K562 (cell line): ENCODE data around the gene MAGIX. TPM values are rescaled to one million over a fixed set of nuclear protein-coding genes. Genes with fewer than 3 reads are reported as not detected.

Experiments
- BRD4 ChIP-seq: fragments of 200-600 bp; sonication (generic); IDR thresholded peaks from 2 replicates; pipeline ENCODE4 v1.6.1; 2017; ENCODE audit warnings: inconsistent platforms
- CEBPB ChIP-seq: fragments of 450-650 bp; IDR thresholded peaks from 2 replicates; pipeline ENCODE4 v1.6.1; 2016; ENCODE audit warnings: missing genetic modification characterization, missing compliant biosample characterization
- CREM ChIP-seq: IDR thresholded peaks from 2 replicates; pipeline ENCODE4 v1.6.1; 2014; ENCODE audit warnings: antibody characterized with exemption, low read depth
- CSDE1 ChIP-seq, 2 experiments: fragments of 450-650 bp; IDR thresholded peaks; 2 replicates each; pipeline ENCODE4 v1.6.1; 2016; ENCODE audit warnings: mild to moderate bottlenecking in 1 of 2
- DIDO1 ChIP-seq: fragments of 450-650 bp; IDR thresholded peaks from 2 replicates; pipeline ENCODE4 v1.6.1; 2016; ENCODE audit warnings: low read depth, missing biosample characterization, missing genetic modification characterization
- EZH2 ChIP-seq: IDR thresholded peaks from 2 replicates; pipeline ENCODE4 v1.6.1; 2012; ENCODE audit warnings: low read depth, mild to moderate bottlenecking, inconsistent platforms, low read length, borderline replicate concordance
- HLTF ChIP-seq: fragments of 450-650 bp; IDR thresholded peaks from 2 replicates; pipeline ENCODE4 v1.6.1; 2016
- ILF3 ChIP-seq: fragments of 450-650 bp; IDR thresholded peaks from 2 replicates; pipeline ENCODE4 v1.6.1; 2018; ENCODE audit warnings: antibody characterized with exemption, mild to moderate bottlenecking, moderate library complexity, borderline replicate concordance
- NR2C2 ChIP-seq, 2 experiments: fragments of 200-800 bp in 1 of 2; sonication (Bioruptor generic) in 1 of 2; sonication (generic) in 1 of 2; formaldehyde crosslinking in 1 of 2; IDR thresholded peaks; 2 replicates each; pipeline versions ENCODE4 v1.6.1 to v1.8.0; 2016 to 2022; ENCODE audit warnings: mild to moderate bottlenecking in 1 of 2, missing compliant biosample characterization in 1 of 2, missing genetic modification characterization in 1 of 2, missing genetic modification reagents in 1 of 2
- OTX1 ChIP-seq: fragments of 450-650 bp; formaldehyde crosslinking; IDR thresholded peaks from 2 replicates; pipeline ENCODE4 v1.4.0; 2022; ENCODE audit warnings: mild to moderate bottlenecking
- PHF21A ChIP-seq: fragments of 450-650 bp; IDR thresholded peaks from 2 replicates; pipeline ENCODE4 v1.6.1; 2017; ENCODE audit warnings: low read depth, borderline replicate concordance
- RAD21 ChIP-seq, 2 experiments: fragments of 250-450 bp in 1 of 2; fragments of 450-650 bp in 1 of 2; sonication (Bioruptor Pico) in 1 of 2; formaldehyde crosslinking in 1 of 2; IDR thresholded peaks in 1 of 2; conservative IDR thresholded peaks in 1 of 2; 2 replicates each; pipeline versions ENCODE4 v1.4.0 to v1.8.0; 2020 to 2022; ENCODE audit warnings: mild to moderate bottlenecking in 2 of 2, moderate library complexity in 1 of 2
- SIN3A ChIP-seq, 2 experiments: fragments of 150-350 bp in 1 of 2; IDR thresholded peaks; 2 replicates each; pipeline ENCODE4 v1.6.1; 2011 to 2016; ENCODE audit warnings: borderline replicate concordance in 2 of 2, low read depth in 2 of 2, low read length in 2 of 2, mild to moderate bottlenecking in 2 of 2, moderate library complexity in 2 of 2; ENCODE audit not compliant: control insufficient read depth in 1 of 2
- SIN3B ChIP-seq: fragments of 450-650 bp; IDR thresholded peaks from 2 replicates; pipeline ENCODE4 v1.6.1; 2017; ENCODE audit warnings: low read depth, mild to moderate bottlenecking, moderate library complexity
- TAL1 ChIP-seq: fragments of 450-650 bp; IDR thresholded peaks from 2 replicates; pipeline ENCODE4 v1.6.1; 2016; ENCODE audit warnings: mild to moderate bottlenecking
- TCF3 ChIP-seq: sonication (generic); formaldehyde crosslinking; IDR thresholded peaks from 2 replicates; pipeline ENCODE4 v1.4.0; 2020; ENCODE audit warnings: mild to moderate bottlenecking, missing genetic modification reagents
- TGIF2 ChIP-seq: sonication (generic); formaldehyde crosslinking; IDR thresholded peaks from 2 replicates; pipeline ENCODE4 v1.8.1; 2022; ENCODE audit warnings: mild to moderate bottlenecking, missing genetic modification reagents, moderate library complexity
- U2AF1 ChIP-seq: fragments of 200-400 bp; formaldehyde crosslinking; optimal IDR thresholded peaks from 2 replicates; pipeline ENCODE3; 2017; ENCODE audit warnings: mild to moderate bottlenecking, low read depth, low read length, moderate library complexity
- YY1 ChIP-seq, 3 experiments: IDR thresholded peaks; 2 replicates each; pipeline ENCODE4 v1.6.1; 2011; ENCODE audit warnings: low read length in 2 of 3, mild to moderate bottlenecking in 2 of 3, moderate library complexity in 2 of 3, borderline replicate concordance in 1 of 3, control low read depth in 1 of 3, low read depth in 1 of 3; ENCODE audit not compliant: insufficient read depth in 3 of 3, insufficient replicate concordance in 2 of 3, control insufficient read depth in 1 of 3, insufficient read length in 1 of 3; ENCODE audit errors: extremely low read depth in 1 of 3
- ZNF384 ChIP-seq: IDR thresholded peaks from 2 replicates; pipeline ENCODE4 v1.6.1; 2012; ENCODE audit warnings: low read depth, low read length, improper control_type of control experiment
- ZNF561 ChIP-seq: fragments of 450-650 bp; formaldehyde crosslinking; conservative IDR thresholded peaks from 2 replicates; pipeline ENCODE4 v1.4.0; 2020; ENCODE audit warnings: mild to moderate bottlenecking, moderate library complexity
- ZSCAN29 ChIP-seq: fragments of 450-650 bp; IDR thresholded peaks from 2 replicates; pipeline ENCODE4 v1.6.1; 2017
- polyA plus RNA-seq, 8 experiments: library from polyadenylated mRNA; depleted of rRNA in 4 of 8; stranded (reverse) in 5 of 8; unstranded in 3 of 8; fragments of >200 nt; fragmentation: Nextera tagmentation in 2 of 8; fragmentation: Illumina TruSeq in 1 of 8; extraction: Ambion mirVana in 2 of 8; extraction: Trizol in 1 of 8; gene quantifications; 2 replicates each; pipeline versions ENCODE4 v1.2.1 to v1.2.3, GENCODE V29; 2011 to 2014; ENCODE audit warnings: inconsistent platforms in 1 of 8, missing spikeins in 1 of 8
- total RNA-seq, 7 experiments: library from RNA; depleted of rRNA in 6 of 7; stranded (reverse); fragments of >200 nt in 6 of 7; fragmentation: Illumina TruSeq in 2 of 7; extraction: Trizol in 2 of 7; gene quantifications; 2 replicates each; pipeline versions ENCODE4 v1.2.1 to v1.2.3, GENCODE V29; 2011 to 2021; ENCODE audit warnings: low replicate concordance in 1 of 7
- TF ChIP-seq, protein P1 (sequence below): IDR thresholded peaks from 3 replicates; pipeline ENCODE4 v1.6.1; 2011; ENCODE audit warnings: borderline replicate concordance, mild to moderate bottlenecking; ENCODE audit not compliant: insufficient read length, insufficient read depth
- TF ChIP-seq, protein P2 (sequence below): fragments of 250-450 bp; sonication (Bioruptor Pico); IDR thresholded peaks from 2 replicates; pipeline ENCODE4 v1.4.0; 2020; ENCODE audit warnings: borderline replicate concordance
- TF ChIP-seq, protein P3 (sequence below): fragments of 450-650 bp; formaldehyde crosslinking; IDR thresholded peaks from 2 replicates; pipeline ENCODE4 v1.4.0; 2022; ENCODE audit warnings: mild to moderate bottlenecking, moderate library complexity

The MAGIX gene
- total and polyA plus RNA-seq, 9 of the 15 experiments (the other 6 are each of a cell fraction or from before 2014, with no cell fraction given) = 0.08 to 3.5 (median 0.47) TPM

DNA sequence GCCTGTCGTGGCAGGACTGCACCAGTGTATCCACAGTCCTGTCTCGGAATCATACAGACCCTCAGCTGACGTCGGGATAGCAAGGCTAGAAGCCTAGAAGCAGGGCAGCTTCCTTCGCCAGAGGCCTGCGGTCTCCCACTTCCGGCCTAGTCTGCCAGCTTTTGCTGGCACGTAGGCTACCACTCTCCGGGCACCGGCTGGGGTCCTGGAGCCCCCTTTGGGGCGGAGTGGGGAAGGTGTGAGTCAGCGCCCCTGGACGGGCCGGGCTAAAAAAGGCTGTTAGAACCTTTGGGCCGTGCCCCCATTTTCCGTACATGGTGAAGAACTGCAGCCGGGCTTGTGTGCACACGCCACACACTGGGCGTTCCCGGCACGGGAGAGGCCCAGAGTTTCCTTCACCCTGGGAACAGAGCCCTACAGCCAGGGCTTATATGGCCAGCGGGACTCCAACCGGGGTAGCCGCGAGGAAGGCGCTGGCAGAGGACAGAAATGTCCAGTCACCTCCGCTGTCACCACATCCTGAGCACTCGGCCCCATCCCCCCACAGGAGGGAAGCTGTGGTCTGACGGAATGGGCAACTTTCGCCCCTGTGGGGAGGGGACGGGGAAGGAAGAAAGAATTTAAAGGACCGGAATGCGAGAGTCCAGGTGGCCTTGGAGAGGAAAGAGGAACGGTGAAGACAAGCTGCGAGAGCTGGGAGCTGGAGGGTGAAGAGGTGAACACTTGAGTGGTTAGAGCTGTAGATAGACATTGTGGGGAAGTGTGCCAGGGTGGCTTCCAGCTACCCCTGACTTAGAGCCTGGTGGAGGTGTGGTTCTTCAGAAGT is 4.6 kb downstream of the MAGIX start (continued):
- TF ChIP-seq NR2C2 (CRISPR knock-in tag; IDR thresholded peaks at IDR 0.05) (no peak), NR2C2 (tag; IDR thresholded peaks at IDR 0.05) (no peak), ZNF561 (no peak), SIN3A (IDR thresholded peaks at IDR 0.05; ENCODE audit: borderline replicate concordance in 2 of 2, control insufficient read depth in 1 of 2, low read depth in 2 of 2, low read length in 2 of 2) (no peak), RAD21 (CRISPR knock-in tag; conservative IDR thresholded peaks at IDR 0.05 in 1 of 2, IDR thresholded peaks at IDR 0.05 in 1 of 2) (peak in 1 of 2 experiments; percentile 25; a peak in 2 of 4 replicates), OTX1 (peak; percentile 58; the same call in 1 of the 2 replicates), EZH2 (no peak), BRD4 (no peak), TAL1 (no peak), HLTF (no peak), CREM (peak; percentile 51; the same call in 1 of the 2 replicates), TCF3 (CRISPR knock-in tag) (peak; percentile 51), U2AF1 (no peak), ZNF384 (no peak), ZSCAN29 (no peak), CEBPB (tag) (no peak), ILF3 (no peak), PHF21A (no peak), CSDE1 (IDR thresholded peaks at IDR 0.05) (no peak), YY1 (IDR thresholded peaks at IDR 0.05; ENCODE audit: borderline replicate concordance in 1 of 3, control insufficient read depth in 1 of 3, extremely low read depth in 1 of 3, insufficient read depth in 3 of 3, insufficient read length in 1 of 3, insufficient replicate concordance in 2 of 3, low read depth in 1 of 3, low read length in 2 of 3) (peak in 1 of 3 experiments; percentile 58), SIN3B (no peak), DIDO1 (no peak), TGIF2 (CRISPR knock-in tag) (no peak)
- TF ChIP-seq, protein P1, sequence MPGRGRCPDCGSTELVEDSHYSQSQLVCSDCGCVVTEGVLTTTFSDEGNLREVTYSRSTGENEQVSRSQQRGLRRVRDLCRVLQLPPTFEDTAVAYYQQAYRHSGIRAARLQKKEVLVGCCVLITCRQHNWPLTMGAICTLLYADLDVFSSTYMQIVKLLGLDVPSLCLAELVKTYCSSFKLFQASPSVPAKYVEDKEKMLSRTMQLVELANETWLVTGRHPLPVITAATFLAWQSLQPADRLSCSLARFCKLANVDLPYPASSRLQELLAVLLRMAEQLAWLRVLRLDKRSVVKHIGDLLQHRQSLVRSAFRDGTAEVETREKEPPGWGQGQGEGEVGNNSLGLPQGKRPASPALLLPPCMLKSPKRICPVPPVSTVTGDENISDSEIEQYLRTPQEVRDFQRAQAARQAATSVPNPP = no peak
- TF ChIP-seq, protein P2, sequence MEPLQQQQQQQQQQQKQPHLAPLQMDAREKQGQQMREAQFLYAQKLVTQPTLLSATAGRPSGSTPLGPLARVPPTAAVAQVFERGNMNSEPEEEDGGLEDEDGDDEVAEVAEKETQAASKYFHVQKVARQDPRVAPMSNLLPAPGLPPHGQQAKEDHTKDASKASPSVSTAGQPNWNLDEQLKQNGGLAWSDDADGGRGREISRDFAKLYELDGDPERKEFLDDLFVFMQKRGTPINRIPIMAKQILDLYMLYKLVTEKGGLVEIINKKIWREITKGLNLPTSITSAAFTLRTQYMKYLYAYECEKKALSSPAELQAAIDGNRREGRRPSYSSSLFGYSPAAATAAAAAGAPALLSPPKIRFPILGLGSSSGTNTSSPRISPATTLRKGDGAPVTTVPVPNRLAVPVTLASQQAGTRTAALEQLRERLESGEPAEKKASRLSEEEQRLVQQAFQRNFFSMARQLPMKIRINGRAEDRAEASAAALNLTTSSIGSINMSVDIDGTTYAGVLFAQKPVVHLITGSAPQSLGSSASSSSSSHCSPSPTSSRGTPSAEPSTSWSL (CRISPR knock-in tag) = no peak
- TF ChIP-seq, protein P3, sequence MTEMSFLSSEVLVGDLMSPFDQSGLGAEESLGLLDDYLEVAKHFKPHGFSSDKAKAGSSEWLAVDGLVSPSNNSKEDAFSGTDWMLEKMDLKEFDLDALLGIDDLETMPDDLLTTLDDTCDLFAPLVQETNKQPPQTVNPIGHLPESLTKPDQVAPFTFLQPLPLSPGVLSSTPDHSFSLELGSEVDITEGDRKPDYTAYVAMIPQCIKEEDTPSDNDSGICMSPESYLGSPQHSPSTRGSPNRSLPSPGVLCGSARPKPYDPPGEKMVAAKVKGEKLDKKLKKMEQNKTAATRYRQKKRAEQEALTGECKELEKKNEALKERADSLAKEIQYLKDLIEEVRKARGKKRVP (CRISPR knock-in tag) = no peak
